ENCODE data around the gene AQP5.

AQP5 gene

DNA sequence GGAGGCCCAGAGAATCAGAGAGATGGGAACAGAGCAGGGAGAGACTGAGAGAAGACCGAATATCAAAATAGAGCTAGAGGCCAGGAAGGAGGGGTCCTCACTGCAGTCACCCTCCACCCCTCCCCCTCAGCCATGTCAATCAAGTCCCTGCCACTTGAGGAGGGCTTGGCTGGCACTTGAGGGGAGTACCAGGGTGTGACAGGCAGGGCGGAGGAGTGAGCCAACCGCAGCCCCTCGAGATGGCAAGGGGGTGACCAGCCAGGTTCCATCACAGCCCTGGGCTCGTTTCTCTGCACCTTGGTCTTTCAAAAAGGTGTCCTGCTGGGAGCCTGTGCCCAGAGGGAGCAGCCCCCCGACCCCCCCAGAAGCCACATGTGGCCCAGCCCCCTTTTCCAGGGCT is 4.2 kb downstream of the AQP5 start:
- DNase-seq: no peak
- no peak overlapping the region for H3K4me3 ChIP-seq (ENCODE audit: low read depth, low read length)
- TF ChIP-seq, protein P1, sequence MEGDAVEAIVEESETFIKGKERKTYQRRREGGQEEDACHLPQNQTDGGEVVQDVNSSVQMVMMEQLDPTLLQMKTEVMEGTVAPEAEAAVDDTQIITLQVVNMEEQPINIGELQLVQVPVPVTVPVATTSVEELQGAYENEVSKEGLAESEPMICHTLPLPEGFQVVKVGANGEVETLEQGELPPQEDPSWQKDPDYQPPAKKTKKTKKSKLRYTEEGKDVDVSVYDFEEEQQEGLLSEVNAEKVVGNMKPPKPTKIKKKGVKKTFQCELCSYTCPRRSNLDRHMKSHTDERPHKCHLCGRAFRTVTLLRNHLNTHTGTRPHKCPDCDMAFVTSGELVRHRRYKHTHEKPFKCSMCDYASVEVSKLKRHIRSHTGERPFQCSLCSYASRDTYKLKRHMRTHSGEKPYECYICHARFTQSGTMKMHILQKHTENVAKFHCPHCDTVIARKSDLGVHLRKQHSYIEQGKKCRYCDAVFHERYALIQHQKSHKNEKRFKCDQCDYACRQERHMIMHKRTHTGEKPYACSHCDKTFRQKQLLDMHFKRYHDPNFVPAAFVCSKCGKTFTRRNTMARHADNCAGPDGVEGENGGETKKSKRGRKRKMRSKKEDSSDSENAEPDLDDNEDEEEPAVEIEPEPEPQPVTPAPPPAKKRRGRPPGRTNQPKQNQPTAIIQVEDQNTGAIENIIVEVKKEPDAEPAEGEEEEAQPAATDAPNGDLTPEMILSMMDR (IDR thresholded peaks at IDR 0.05; ENCODE audit: low read depth, low read length): no peak

DNA sequence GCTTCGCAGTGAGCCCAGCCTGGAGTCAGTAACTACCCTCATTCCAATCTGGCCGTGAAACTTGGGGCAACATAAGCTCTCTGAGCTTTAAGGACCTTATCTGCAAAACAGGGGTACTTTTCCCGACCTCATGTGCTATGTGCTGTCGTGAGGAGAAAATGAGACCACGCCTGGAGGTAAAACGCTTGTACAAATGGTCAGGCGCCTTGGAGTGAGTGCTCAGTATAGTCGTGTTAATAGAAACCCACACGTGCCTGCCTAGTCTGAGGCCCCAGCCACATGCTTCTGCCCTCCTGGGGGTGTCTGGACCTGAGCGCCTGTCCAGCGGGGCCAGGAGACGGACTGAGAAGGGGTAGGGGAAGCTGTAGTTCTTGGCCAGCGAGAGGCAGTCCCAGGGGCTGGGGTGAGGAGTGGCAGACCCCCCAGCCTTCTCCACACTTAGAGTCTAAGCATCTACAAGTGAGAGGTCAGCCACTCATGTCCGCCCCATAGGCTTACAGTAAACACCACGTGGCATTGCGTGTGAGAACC is 4.9 kb downstream of the AQP5 start:
- H3K27me3 ChIP-seq: no peaks in the 10 kb centered on the region
- peaks cover 9% of the 10 kb centered on the region for H3K4me1 ChIP-seq
- H3K9me3 ChIP-seq: no peaks in the 10 kb centered on the region
- H3K4me3 ChIP-seq (ENCODE audit: low read depth, low read length): peak overlapping the region; percentile 2; the same call in 1 of the 2 replicates
- TF ChIP-seq, protein P1 (IDR thresholded peaks at IDR 0.05; ENCODE audit: low read depth, low read length): no peak
- no peak for DNase-seq
- H3K36me3 ChIP-seq: no peaks in the 10 kb centered on the region

More for the DNA sequence above, 4.2 kb downstream of the AQP5 start:
- H3K4me1 ChIP-seq: peaks cover 9% of the 10 kb centered on the region
- no peaks in the 10 kb centered on the region for H3K9me3 ChIP-seq
- no peaks in the 10 kb centered on the region for H3K36me3 ChIP-seq
- H3K27me3 ChIP-seq: no peaks in the 10 kb centered on the region

DNA sequence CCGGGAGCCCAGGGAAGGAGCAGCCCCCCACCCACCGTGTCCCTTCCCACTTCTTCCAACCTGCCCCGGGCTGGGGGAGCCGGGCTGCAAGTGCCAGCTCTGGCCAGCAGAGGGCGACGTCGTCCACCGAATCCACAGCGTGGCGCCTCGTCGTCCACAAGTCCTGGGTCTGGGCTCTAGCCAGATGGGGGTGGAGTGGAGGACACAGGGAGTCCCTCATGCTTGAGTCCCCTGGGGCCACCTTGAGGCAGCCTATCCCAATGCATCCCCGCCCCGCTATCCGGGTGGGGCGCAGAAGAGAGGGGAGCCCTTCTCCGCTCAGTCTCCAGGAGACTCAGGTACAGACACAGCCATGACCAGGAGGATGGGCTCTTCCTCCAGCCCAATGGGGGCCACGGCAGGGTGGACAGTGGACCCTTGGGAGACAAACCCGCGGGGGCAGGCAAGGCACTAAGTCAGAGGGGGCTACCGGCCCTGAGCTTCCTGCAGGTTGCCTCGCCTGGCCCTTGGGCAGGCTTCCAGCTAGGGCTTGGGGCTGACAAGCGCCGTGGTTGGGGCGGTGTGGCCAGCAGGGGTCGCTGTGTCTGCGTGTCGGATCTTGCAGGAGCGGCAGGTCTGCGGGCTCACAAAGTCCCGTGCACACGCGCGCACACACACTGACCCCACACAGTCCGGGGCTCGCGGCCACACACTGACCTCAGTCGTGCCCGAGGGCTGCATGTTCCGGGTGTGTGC is 5.5 kb downstream of the AQP5 start:
- Histone ChIP-seq H3K9me3 (no peaks in the 10 kb centered on the region), H3K27me3 (no peaks in the 10 kb centered on the region), H3K36me3 (no peaks in the 10 kb centered on the region), H3K4me3 (ENCODE audit: low read depth, low read length) (peak overlapping the region; percentile 61), H3K4me1 (peaks cover 9% of the 10 kb centered on the region)
- TF ChIP-seq, protein P1 (IDR thresholded peaks at IDR 0.05; ENCODE audit: low read depth, low read length): peak; percentile 80
- DNase-seq: peak; percentile 99

DNA sequence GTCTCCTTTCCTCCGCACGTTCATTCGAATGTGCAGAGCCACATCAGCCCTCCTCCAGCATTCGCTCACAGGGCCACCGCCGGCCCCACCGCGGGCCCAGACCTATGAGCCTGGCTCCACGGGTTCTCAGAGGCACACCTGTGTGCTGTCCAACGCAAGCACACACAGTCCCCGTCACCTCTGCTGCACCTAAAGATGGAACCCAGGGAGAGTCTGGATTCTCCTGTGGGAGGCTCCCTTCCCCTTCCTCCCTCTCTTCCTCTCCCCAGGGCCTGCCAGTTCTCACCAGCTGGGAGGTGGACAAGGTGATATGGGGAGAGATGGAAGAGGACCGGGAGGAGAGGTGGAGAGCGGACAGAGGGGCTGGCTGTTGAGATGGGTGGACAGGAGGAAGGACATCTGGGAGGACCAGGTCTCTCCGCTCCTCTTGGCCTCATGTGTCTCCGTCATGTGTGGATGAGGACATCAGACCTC is 6.1 kb downstream of the AQP5 start:
- DNase-seq: no peak
- H3K27me3 ChIP-seq: no peaks in the 10 kb centered on the region
- no peaks in the 10 kb centered on the region for H3K36me3 ChIP-seq
- TF ChIP-seq, protein P1 (IDR thresholded peaks at IDR 0.05; ENCODE audit: low read depth, low read length): no peak
- H3K4me3 ChIP-seq (ENCODE audit: low read depth, low read length): peak overlapping the region; percentile 61
- peaks cover 11% of the 10 kb centered on the region for H3K4me1 ChIP-seq
- H3K9me3 ChIP-seq: no peaks in the 10 kb centered on the region

DNA sequence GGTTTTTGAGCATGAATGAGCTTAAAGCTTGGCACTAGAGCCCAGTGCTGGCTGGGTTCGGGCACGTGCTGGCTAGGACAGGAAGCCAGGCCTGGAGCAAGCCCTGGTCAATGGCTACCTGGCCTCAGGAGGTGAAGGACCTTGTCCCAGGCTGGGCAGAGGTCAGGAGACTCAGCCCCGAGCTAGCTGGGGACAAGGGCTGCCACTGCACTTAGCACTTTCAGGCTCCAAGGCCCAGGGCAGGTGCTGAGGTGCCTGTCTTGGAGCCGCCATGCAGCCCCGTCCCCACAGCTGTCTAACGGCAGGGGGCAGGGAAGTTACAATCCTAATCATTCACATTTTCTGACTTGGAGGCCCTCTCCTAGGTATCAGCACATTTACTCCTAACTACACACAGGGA is 6.8 kb downstream of the AQP5 start:
- Histone ChIP-seq H3K36me3 (no peaks in the 10 kb centered on the region), H3K9me3 (no peaks in the 10 kb centered on the region), H3K4me3 (ENCODE audit: low read depth, low read length) (no peak overlapping the region), H3K27me3 (no peaks in the 10 kb centered on the region), H3K4me1 (peaks cover 16% of the 10 kb centered on the region)
- TF ChIP-seq, protein P1 (IDR thresholded peaks at IDR 0.05; ENCODE audit: low read depth, low read length): no peak
- DNase-seq: no peak

DNA sequence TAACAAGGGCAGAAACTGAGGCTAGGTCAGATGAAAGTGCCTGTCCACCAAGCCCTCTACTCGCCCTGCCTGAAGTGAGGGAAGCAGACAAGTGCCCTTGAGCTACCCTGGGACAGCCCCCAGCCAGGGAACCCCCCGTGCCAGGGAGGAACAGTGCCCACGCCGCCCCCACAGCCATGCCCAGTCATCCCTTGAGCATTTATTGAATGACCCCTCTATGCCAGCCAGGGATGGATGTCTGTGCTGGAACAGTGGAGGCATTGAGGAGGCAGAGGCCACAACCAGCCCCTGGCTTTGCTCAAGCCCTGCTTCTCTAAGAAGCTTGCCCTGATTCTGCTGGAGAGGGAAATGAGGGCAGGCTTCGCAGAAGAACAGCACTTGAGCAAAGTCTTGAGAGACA is 7.4 kb downstream of the AQP5 start:
- Histone ChIP-seq H3K4me3 (ENCODE audit: low read depth, low read length) (no peak overlapping the region), H3K36me3 (no peaks in the 10 kb centered on the region), H3K4me1 (peaks cover 19% of the 10 kb centered on the region), H3K9me3 (no peaks in the 10 kb centered on the region), H3K27me3 (no peaks in the 10 kb centered on the region)
- DNase-seq: no peak
- TF ChIP-seq, protein P1 (IDR thresholded peaks at IDR 0.05; ENCODE audit: low read depth, low read length): no peak
